SU-DHL-6 (cell line): ENCODE data around the gene CLEC12A.

Source experiments
- EZH2phosphoT487 ChIP-seq: fragments of 200-600 bp; sonication (generic), shearing (Covaris generic); conservative IDR thresholded peaks from 2 replicates; pipeline ENCODE4 v1.6.1; 2018; ENCODE audit warnings: mild to moderate bottlenecking, antibody characterized with exemption, low read length, moderate library complexity, mixed read lengths
- TF ChIP-seq, protein P1 (sequence below): fragments of 200-600 bp; sonication (generic); IDR thresholded peaks from one replicate; pipeline ENCODE4 v1.5.1; 2017; ENCODE audit warnings: antibody characterized with exemption, mild to moderate bottlenecking, low read length, moderate library complexity; ENCODE audit not compliant: insufficient read depth, poor library complexity, severe bottlenecking

DNA sequence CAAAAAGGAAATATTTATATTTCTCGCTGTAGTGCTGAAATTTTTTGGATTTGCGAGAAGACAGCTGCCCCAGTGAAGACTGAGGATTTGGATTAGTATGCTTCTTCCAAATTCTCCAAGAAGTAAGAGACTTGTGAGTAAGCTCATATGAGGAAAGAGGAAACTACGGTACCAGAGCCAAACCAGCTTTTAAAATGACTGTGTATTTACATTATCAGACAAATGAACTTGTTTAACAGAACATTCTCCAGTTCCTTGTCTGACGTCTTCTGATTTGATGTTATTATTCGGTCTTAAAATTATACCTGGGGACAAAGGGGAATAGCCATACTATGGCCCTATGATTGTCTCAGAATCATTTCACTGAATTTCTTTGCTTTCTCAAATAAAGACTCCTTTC lies 47.2 kb downstream of the CLEC12A start:
- TF ChIP-seq, protein P1, sequence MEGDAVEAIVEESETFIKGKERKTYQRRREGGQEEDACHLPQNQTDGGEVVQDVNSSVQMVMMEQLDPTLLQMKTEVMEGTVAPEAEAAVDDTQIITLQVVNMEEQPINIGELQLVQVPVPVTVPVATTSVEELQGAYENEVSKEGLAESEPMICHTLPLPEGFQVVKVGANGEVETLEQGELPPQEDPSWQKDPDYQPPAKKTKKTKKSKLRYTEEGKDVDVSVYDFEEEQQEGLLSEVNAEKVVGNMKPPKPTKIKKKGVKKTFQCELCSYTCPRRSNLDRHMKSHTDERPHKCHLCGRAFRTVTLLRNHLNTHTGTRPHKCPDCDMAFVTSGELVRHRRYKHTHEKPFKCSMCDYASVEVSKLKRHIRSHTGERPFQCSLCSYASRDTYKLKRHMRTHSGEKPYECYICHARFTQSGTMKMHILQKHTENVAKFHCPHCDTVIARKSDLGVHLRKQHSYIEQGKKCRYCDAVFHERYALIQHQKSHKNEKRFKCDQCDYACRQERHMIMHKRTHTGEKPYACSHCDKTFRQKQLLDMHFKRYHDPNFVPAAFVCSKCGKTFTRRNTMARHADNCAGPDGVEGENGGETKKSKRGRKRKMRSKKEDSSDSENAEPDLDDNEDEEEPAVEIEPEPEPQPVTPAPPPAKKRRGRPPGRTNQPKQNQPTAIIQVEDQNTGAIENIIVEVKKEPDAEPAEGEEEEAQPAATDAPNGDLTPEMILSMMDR, result no peak
- no peak for TF ChIP-seq EZH2phosphoT487
